RWPE2 (cell line): ENCODE data around the gene HBD.

Experiments used
- ATAC-seq: fragments of 200-7000 bp; cut with Tn5 transposase; 3 replicates; pipeline ENCODE4 v1.9.1; 2021; ENCODE audit warnings: low read depth
- DNase-seq: peaks from one replicate; pipeline ENCODE4 v3.0.0-alpha.2; 2020; ENCODE audit warnings: low spot score
- H3K27ac ChIP-seq: fragments of 450-650 bp; 2 replicates; pipeline ENCODE4 v1.5.1; 2017; ENCODE audit warnings: mild to moderate bottlenecking; ENCODE audit not compliant: poor library complexity, severe bottlenecking
- H3K27me3 ChIP-seq: fragments of 250-450 bp; sonication (Bioruptor Pico); 2 replicates; pipeline ENCODE4 v1.5.1; 2021; ENCODE audit warnings: mild to moderate bottlenecking, moderate library complexity; ENCODE audit not compliant: insufficient read depth, poor library complexity, severe bottlenecking
- H3K36me3 ChIP-seq: fragments of 250-450 bp; sonication (Bioruptor Pico); 2 replicates; pipeline ENCODE4 v1.5.1; 2020; ENCODE audit warnings: low read depth, mild to moderate bottlenecking, moderate library complexity
- H3K4me1 ChIP-seq: fragments of 250-450 bp; sonication (Bioruptor Pico); 2 replicates; pipeline ENCODE4 v1.5.1; 2021; ENCODE audit warnings: mild to moderate bottlenecking, moderate library complexity; ENCODE audit not compliant: insufficient read depth, poor library complexity, severe bottlenecking
- H3K4me3 ChIP-seq: fragments of 250-450 bp; sonication (Bioruptor Pico); 2 replicates; pipeline ENCODE4 v1.5.1; 2021; ENCODE audit warnings: mild to moderate bottlenecking, moderate library complexity; ENCODE audit not compliant: severe bottlenecking
- H3K9me3 ChIP-seq: fragments of 250-450 bp; sonication (Bioruptor Pico); 2 replicates; pipeline ENCODE4 v1.5.1; 2021; ENCODE audit warnings: mild to moderate bottlenecking, moderate library complexity; ENCODE audit not compliant: severe bottlenecking
- CTCF ChIP-seq: fragments of 450-650 bp; IDR thresholded peaks from one replicate; pipeline ENCODE4 v1.5.1; 2017; ENCODE audit warnings: mild to moderate bottlenecking, moderate library complexity; ENCODE audit not compliant: poor library complexity, severe bottlenecking

The HBD gene

GRCh38 chr11:5229356-5229755 is 4.9 kb downstream of the HBD start:
- H3K27me3 ChIP-seq: no peaks in the 10 kb centered on the region
- H3K4me3 ChIP-seq: no peak overlapping the region
- DNase-seq (no peak), ATAC-seq (no peak)
- no peaks in the 10 kb centered on the region for H3K4me1 ChIP-seq
- no peak overlapping the region for H3K27ac ChIP-seq
- TF ChIP-seq CTCF: no peak
- H3K9me3 ChIP-seq: no peaks in the 10 kb centered on the region
- H3K36me3 ChIP-seq: no peaks in the 10 kb centered on the region

- DNase-seq (no peak), ATAC-seq (no peak)
- Histone ChIP-seq H3K9me3 (no peaks in the 10 kb centered on the region), H3K27ac (no peak overlapping the region), H3K27me3 (no peaks in the 10 kb centered on the region), H3K4me3 (no peak overlapping the region), H3K36me3 (no peaks in the 10 kb centered on the region), H3K4me1 (no peaks in the 10 kb centered on the region)
- no peak for TF ChIP-seq CTCF
Observed at GRCh38 chr11:5228124-5228523, 6.2 kb downstream of the HBD start.

GRCh38 chr11:5227681-5228080 is 6.6 kb downstream of the HBD start:
- Histone ChIP-seq H3K27ac (no peak overlapping the region), H3K27me3 (no peaks in the 10 kb centered on the region), H3K4me3 (no peak overlapping the region), H3K4me1 (no peaks in the 10 kb centered on the region), H3K36me3 (no peaks in the 10 kb centered on the region), H3K9me3 (no peaks in the 10 kb centered on the region)
- DNase-seq (no peak), ATAC-seq (no peak)
- no peak for TF ChIP-seq CTCF

GRCh38 chr11:5226732-5227310 is 7.5 kb downstream of the HBD start, which contains the start of gene HBB:
Gene HBB, minus strand, starts transcription at chr11:5227071. Its CDS starts 50 bp downstream, at chr11:5227021.
- Histone ChIP-seq H3K4me3 (no peak within 1 kb of the TSS), H3K36me3 (no peaks in the 10 kb centered on the region), H3K27ac (no peak within 1 kb of the TSS), H3K27me3 (no peaks in the 10 kb centered on the region), H3K9me3 (no peaks in the 10 kb centered on the region), H3K4me1 (no peaks in the 10 kb centered on the region)
- no peak for DNase-seq
- TF ChIP-seq CTCF: no peak
- ATAC-seq: no peak; the same call in 2 of the 3 replicates

DNA sequence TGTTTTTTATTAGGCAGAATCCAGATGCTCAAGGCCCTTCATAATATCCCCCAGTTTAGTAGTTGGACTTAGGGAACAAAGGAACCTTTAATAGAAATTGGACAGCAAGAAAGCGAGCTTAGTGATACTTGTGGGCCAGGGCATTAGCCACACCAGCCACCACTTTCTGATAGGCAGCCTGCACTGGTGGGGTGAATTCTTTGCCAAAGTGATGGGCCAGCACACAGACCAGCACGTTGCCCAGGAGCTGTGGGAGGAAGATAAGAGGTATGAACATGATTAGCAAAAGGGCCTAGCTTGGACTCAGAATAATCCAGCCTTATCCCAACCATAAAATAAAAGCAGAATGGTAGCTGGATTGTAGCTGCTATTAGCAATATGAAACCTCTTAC is 8.8 kb downstream of the HBD start:
- Histone ChIP-seq H3K36me3 (no peaks in the 10 kb centered on the region), H3K9me3 (no peaks in the 10 kb centered on the region), H3K27me3 (no peaks in the 10 kb centered on the region), H3K4me1 (no peaks in the 10 kb centered on the region), H3K4me3 (no peak overlapping the region), H3K27ac (no peak overlapping the region)
- no peak for DNase-seq
- TF ChIP-seq CTCF: no peak
- ATAC-seq: no peak
